Measurements from ENCODE around the gene PSTPIP2. TPM values are rescaled to one million over a fixed set of nuclear protein-coding genes. Genes with fewer than 3 reads are reported as not detected.

The PSTPIP2 gene
- total and polyA plus RNA-seq, 2 of the 13 experiments (the other 11 are each of a cell fraction or from before 2014, with no cell fraction given), result 0.25 to 0.27 TPM

GRCh38 chr18:46010676-46011075 lies 61.4 kb downstream of the PSTPIP2 start:
- CTCF ChIA-PET (ENCODE audit: low intra/inter-chr PET ratio, low total read pairs), result no interaction called here
- FAIRE-seq, result no peak
- peaks cover 0 to 4% of the 10 kb centered on the region in 2 experiments; a peak in 1 of 5 replicates for H3K27me3 ChIP-seq (ENCODE audit: control insufficient read depth in 1 of 2, insufficient read depth in 2 of 2, low read length in 2 of 2)

More at GRCh38 chr18:46010676-46011075, 61.4 kb downstream of the PSTPIP2 start:
- Histone ChIP-seq H4K20me1 (ENCODE audit: insufficient read depth, low read length) (no peaks in the 10 kb centered on the region), H3K9ac (ENCODE audit: insufficient read depth, low read depth, low read length) (no peak overlapping the region), H2AFZ (ENCODE audit: low read length) (no peak overlapping the region), H3K4me1 (ENCODE audit: insufficient read depth, low read length) (no peaks in the 10 kb centered on the region), H3K27ac (ENCODE audit: extremely low read length, insufficient read depth, low read length) (no peak overlapping the region), H3K4me3 (replicated peaks in 1 of 3; ENCODE audit: insufficient read depth in 1 of 3, low read depth in 2 of 3, low read length in 3 of 3) (no peak overlapping the region), H3K4me2 (ENCODE audit: low read depth, low read length) (no peak overlapping the region), H3K36me3 (replicated peaks in 1 of 2; ENCODE audit: control insufficient read depth in 1 of 2, insufficient read depth in 2 of 2, low read length in 2 of 2) (no peaks in the 10 kb centered on the region), H3K9me3 (ENCODE audit: low read length) (no peaks in the 10 kb centered on the region), H3K79me2 (ENCODE audit: insufficient read depth, low read length) (no peaks in the 10 kb centered on the region)
- in situ Hi-C loops (cut with HindIII; ENCODE audit: extremely low pct_ligation_motif_present, low pct_unique_long_range_greater_than_20kb), result no loop called here
- POLR2A ChIA-PET, result no interaction called here
- TF ChIP-seq KLF13 (CRISPR knock-in tag; IDR thresholded peaks at IDR 0.05) (no peak), FIP1L1 (IDR thresholded peaks at IDR 0.05; ENCODE audit: borderline replicate concordance, insufficient read depth, low read depth, low read length) (no peak), NCOA5 (CRISPR knock-in tag; IDR thresholded peaks at IDR 0.05) (no peak), IRF2 (CRISPR knock-in tag; IDR thresholded peaks at IDR 0.05) (no peak), MAX (IDR thresholded peaks at IDR 0.05) (no peak), ZMAT3 (CRISPR knock-in tag; conservative IDR thresholded peaks at IDR 0.05) (no peak), ZSCAN12 (CRISPR knock-in tag; IDR thresholded peaks at IDR 0.05) (no peak), RBM39 (IDR thresholded peaks at IDR 0.05; ENCODE audit: low read depth, low read length, poor library complexity, severe bottlenecking) (no peak), LBX2 (CRISPR knock-in tag; IDR thresholded peaks at IDR 0.05; ENCODE audit: borderline replicate concordance) (no peak), CEBPB (IDR thresholded peaks at IDR 0.05; ENCODE audit: borderline replicate concordance, low read depth, low read length) (no peak), ZNF772 (CRISPR knock-in tag; IDR thresholded peaks at IDR 0.05) (no peak), HOXA5 (CRISPR knock-in tag; IDR thresholded peaks at IDR 0.05) (no peak), ZNF879 (CRISPR knock-in tag; IDR thresholded peaks at IDR 0.05) (no peak), CENPT (CRISPR knock-in tag; IDR thresholded peaks at IDR 0.05; ENCODE audit: low read depth) (no peak), ELF3 (CRISPR knock-in tag; IDR thresholded peaks at IDR 0.05) (no peak), ZMYM3 (CRISPR knock-in tag; IDR thresholded peaks at IDR 0.05) (no peak), SMAD3 (CRISPR knock-in tag; IDR thresholded peaks at IDR 0.05) (no peak), NCOA1 (CRISPR knock-in tag; IDR thresholded peaks at IDR 0.05) (no peak), ARID5B (CRISPR knock-in tag; IDR thresholded peaks at IDR 0.05) (no peak)
- TF ChIP-seq, protein P1, sequence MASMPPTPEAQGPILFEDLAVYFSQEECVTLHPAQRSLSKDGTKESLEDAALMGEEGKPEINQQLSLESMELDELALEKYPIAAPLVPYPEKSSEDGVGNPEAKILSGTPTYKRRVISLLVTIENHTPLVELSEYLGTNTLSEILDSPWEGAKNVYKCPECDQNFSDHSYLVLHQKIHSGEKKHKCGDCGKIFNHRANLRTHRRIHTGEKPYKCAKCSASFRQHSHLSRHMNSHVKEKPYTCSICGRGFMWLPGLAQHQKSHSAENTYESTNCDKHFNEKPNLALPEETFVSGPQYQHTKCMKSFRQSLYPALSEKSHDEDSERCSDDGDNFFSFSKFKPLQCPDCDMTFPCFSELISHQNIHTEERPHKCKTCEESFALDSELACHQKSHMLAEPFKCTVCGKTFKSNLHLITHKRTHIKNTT (CRISPR knock-in tag; IDR thresholded peaks at IDR 0.05), result no peak
- intact Hi-C loops (cut with micrococcal nuclease; ENCODE audit: unreplicated experiment), result no loop called here
- DNase-seq (ENCODE audit: low spot score) (no peak), ATAC-seq (no peak)
- WGBS (ENCODE audit: low lambda C conversion rate), result 63% methylated on average over 4 of the region's 4 CpGs
- no TSS peak for BruUV-seq (replicated peaks)

Data from HepG2 (cell line).